A172 (cell line): ENCODE data around the gene NBAS. TPM values are rescaled to one million over a fixed set of nuclear protein-coding genes. Genes with fewer than 3 reads are reported as not detected.
"Not testable (repeated sequence)": the region's sequence is repeated elsewhere in the genome, so short reads cannot be mapped to it uniquely, and the experiment has no call there.

Experiments used
- DNase-seq: peaks from one replicate; pipeline ENCODE4 v3.0.0-alpha.2; 2015; ENCODE audit warnings: low spot score
- total RNA-seq: library from RNA; depleted of rRNA; stranded (reverse); fragments of >200 nt; shearing (Covaris generic); gene quantifications from 2 replicates; pipeline ENCODE4 v1.2.3, GENCODE V29; 2014

The NBAS gene
- total RNA-seq, 1 experiment from 2014 or later: 39.0 TPM

DNA sequence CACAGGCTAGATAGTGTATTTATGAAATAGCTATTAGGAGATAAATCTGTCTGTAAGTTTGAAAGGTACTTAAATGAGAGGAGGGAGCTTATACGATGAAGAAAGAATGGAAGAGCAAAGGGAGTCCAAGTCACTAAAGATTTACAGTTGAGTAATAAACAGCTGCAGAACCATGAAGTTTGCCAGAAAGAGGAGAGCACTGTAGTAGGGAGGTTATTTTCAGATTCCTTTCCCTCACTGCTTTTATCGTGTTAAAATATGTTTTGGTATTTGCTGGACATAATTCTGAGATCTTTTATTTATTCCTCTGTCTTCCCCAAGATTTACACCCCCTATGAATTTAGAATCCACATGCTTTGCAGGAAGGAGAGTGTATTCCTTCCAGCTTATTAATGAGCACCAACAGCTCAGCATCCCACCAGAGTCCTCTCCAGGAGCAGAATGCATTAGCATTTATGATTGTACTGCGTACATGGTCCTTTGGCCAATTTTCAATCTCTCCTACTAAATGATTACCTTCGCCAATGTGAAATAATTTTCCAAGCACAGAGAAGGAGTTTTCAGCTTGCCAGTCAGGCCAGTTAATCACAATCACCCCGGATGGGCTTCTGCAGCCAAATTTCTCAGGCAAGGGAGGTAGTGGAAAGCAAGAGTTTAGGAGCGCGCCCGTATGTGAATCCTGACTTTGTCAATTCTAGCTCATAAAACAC lies 297.0 kb downstream of the NBAS start:
- DNase-seq: no peak

DNA sequence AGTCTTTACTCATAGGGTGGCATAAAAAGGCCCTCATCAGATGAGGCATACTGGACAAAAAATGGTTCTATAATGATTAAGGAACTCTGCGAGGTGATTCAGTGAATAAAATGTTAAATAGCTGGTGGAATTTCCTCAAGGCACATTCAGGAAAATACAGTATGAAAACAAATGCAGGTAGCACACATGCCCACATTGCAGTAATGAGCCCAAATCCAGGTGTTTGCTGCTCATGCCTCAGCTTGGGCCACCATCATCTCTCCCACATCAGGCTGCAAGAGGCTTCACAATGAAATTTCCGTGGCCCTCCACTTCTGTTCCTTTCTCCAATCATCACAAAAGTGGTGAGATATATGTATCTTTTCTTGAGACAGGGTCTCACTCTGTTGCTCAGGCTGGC lies 298.3 kb downstream of the NBAS start:
- no peak for DNase-seq

DNA sequence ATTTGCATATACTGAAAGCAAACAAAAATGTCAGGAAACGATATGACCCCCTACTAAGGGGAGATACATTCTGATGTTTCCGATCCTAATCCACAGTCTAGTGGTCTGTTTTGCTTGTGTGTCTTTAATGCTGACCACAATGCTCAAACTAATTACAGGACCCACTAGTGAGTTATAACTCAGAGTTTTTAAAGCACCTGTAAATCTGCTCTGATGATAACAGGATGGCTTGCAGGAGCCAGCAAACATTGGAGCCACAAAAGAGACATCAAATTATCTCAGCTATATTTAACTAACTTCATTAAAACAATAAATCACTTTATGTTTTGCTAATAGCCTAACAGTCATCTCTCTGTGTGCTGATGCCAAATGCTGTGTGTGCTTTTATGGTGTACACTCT lies 300.3 kb downstream of the NBAS start:
- no peak for DNase-seq

- DNase-seq: no peak
Measured at GRCh38 chr2:15260196-15260595, 300.9 kb downstream of the NBAS start.

DNA sequence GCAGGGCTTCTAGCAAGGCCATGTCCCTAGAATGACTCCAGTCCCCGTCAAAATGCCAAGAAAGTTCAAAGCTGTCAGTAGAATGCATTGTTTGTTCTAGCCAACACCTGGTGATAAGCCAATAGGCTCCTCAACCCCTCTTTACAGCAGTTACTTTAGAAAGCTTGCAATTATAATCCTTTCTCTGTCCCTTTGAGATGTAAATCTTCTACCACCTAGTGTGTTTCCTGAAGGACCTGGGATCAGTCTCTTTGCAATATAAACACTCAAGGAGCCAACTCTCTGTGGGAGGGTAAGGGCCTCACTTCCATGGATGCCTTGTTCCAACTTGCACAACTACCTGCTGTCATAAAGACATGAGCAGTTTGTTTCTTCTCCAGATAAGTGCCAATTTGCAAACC lies 301.8 kb downstream of the NBAS start:
- no peak for DNase-seq

DNA sequence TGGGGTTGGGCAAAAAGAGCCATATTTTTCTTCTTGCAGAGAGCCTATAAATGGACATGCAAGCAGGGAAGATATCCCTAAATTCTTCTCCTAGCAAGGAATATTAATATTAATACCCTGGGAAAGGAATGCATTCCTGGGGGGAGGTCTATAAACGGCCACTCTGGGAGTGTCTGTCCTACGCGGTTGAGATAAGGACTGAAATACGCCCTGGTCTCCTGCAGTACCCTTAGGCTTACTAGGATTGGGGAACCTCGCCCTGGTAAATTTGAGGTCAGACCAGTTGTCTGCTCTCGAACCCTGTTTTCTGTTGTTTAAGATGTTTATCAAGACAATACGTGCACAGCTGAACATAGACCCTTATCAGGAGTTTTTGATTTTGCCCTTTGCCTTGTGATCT lies 302.7 kb downstream of the NBAS start:
- DNase-seq: not testable (repeated sequence)

GRCh38 chr2:15253835-15254286 lies 307.3 kb downstream of the NBAS start:
- no peak for DNase-seq

GRCh38 chr2:15253247-15253646 lies 307.9 kb downstream of the NBAS start:
- no peak for DNase-seq

DNA sequence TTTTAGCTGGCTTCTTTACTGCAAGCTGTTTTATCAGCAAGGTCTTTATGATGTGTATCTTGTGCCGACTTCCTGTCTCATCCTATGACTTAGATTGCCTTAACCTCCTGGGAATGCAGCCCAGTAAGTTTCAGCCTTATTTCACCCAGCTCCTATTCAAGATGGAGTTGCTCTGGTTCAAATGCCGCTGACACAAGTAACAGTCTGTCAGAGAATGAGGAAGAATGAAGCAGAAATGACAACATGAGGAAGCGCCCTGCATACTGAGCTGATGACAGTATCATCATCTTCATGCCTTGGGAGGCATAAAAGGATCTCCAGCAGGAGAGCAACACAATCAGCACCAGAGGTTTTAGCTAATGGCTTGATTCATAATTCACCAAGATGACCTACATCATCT lies 309.4 kb downstream of the NBAS start:
- no peak for DNase-seq

DNA sequence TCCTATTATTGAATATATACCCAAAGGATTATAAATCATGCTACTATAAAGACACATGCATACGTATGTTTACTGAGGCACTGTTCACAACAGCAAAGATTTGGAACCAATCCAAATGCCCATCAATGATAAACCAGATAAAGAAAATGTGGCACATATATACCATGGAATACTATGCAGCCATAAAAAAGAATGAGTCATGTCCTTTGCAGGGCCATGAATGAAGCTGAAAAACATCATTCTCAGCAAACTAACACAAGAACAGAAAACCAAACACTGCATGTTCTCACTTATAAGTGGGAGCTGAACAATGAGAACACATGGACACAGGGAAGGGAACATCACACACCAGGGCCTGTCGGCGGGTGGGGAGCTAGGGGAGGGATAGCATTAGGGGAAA lies 310.2 kb downstream of the NBAS start:
- DNase-seq: not testable (repeated sequence)

DNA sequence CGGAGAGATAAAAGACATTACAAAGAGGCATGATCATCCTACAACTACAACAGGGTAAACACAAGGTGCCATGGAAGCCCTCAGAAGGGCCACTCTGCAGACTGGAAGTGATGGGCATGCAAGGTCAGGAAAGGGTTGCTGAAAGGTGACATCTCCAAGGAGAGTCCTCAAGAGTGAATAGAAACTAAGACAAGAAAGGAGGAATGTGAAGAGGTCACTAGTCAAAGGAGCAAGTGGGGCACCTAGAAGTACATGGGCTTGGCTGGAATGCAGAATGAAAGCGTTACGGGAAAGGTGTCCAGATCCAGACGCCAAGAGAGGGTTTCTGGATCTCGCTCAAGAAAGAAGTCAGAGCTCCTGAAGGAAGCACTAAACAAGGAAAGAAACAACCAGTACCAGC lies 314.3 kb downstream of the NBAS start:
- no peak for DNase-seq

DNA sequence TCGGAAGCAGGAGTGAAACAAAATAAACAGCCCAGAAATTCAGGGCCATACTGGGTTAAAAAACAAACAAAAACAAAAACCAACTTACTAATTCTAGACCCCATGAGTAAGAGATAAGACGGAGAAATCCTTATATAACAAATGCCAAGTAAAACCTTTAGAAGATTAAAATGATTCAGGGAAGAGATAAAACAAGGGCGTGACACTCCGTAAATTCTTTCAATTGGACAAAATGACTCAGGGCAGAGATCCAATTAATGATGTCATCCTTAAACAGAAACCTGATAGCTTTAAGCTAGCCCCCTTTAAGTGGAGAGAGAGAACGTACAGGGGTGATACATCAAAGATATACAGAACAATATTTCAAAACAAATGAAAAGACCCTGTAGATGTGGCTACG lies 317.4 kb downstream of the NBAS start:
- peak; percentile 89 for DNase-seq

DNA sequence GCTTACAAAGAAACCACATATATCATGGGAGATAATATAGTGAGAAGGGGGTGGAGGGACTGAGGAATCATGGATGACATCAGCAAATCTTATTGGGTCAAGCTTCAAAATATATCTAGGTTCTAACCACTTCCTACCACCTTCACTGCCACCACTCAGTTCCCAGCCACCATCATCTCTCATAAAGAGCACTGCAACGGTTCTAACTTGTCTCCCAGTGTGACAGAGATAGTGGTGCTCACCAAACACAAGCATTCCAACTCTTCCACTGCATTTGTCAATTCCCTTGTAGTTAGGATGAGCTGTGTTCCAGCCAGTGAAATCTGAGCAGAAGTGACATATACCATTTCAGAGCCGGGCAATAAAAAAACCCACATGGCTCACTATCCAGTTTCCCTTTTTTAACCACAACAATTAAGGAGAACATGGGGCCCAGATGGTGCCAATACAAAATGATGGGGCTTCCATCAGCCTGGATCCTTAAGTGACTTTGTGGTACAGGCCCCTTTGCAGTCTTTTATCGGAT lies 318.1 kb downstream of the NBAS start:
- peak; percentile 4 for DNase-seq

- no peak for DNase-seq
Measured at GRCh38 chr2:15241929-15242328, 319.2 kb downstream of the NBAS start.

DNA sequence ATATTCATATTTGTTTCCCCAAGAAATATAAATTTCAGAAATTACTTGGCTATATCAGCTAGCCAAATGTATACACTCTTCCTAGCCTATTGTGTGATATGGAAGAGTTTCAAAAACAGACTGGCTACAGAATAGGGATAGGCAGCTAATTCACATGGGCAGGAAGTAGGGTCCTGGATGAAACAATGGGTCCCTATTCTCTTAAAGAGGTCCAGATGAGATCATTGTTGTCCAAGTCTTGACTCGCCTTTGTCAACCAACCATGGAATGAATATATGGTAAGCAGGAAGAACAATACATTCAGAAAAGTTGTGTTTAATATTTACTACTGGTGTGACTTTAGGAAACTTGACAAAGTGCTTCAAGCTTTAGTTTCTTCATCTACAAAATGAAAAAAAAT lies 319.9 kb downstream of the NBAS start:
- DNase-seq: no peak

- no peak for DNase-seq
Measured at GRCh38 chr2:15238028-15238427, 323.1 kb downstream of the NBAS start.

GRCh38 chr2:15230599-15231192 lies 330.4 kb downstream of the NBAS start:
- no peak for DNase-seq

GRCh38 chr2:15226661-15227060 lies 334.5 kb downstream of the NBAS start:
- DNase-seq: no peak

DNA sequence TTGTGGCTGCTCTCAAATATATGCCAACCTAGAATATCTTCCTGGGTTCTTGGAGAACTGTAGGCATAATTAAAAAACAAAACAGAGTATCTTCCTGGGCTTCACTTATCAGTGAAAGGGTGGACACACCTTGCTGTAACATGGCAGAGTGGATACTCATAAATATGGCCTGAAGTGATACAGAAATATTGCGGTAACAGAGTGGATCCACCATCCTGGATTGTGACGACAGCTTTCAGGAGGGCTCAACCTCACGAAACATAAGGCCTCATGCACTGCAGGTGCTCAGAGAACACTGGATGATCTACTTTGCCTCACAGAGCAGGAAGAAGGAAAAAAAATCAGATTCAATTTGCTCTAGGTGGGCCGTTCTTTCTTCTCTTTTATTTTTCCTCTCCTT lies 336.0 kb downstream of the NBAS start:
- DNase-seq: no peak

- no peak for DNase-seq
Measured at GRCh38 chr2:15224641-15225040, 336.5 kb downstream of the NBAS start.

DNA sequence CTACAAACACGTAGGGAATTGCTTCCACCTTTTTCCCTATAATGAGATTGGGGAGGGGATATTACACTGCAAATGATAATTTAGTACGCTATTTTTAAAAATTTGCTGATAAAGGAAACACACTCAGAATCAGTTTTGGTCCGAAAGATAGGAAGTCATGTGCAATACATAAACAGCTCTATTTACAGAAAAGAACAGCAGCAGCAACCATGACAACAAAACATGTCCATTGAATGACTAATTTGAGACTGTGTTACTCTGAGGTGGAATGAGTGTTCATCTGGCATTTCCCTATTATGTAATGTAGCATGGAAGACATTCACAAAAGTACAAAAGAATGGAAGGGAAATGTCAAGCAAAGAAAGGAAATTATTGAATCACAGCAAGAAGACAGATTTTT lies 337.2 kb downstream of the NBAS start:
- DNase-seq: peak; percentile 36

GRCh38 chr2:15222856-15223255 lies 338.3 kb downstream of the NBAS start:
- DNase-seq: no peak

DNA sequence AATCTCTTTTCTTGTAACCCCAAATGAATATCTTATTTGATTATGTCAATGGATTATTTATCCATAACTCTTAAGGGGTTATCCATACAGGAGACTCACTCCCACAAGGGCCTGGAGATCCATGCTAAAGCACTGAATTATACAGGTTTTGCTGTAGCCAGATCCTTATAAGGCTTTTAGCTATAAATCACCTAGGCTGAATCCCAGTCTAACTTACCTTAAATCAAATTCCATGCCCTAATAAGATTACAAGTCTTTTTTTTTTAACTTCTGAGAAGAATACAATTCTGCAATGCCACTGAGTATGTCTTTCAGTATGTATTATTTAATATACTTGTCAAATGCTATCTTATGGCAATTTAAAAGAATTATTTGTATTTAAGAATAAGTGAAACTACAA lies 340.5 kb downstream of the NBAS start:
- no peak for DNase-seq
